ENCODE measurements around the gene CYP2R1. TPM values are rescaled to one million over a fixed set of nuclear protein-coding genes. Genes with fewer than 3 reads are reported as not detected.

Gene CYP2R1
- total RNA-seq, 8 experiments from 2014 or later, result 5.4 to 46.6 (median 16.4) TPM

GRCh38 chr11:14906993-14907392 is 15.0 kb upstream of the CYP2R1 start:
- WGBS, 10 experiments, result 52 to 100% (median 93%) methylated on average over 1 to 6 of the region's 6 CpGs; no CpG with 5 or more reads in 3 of the 10 experiments
- Histone ChIP-seq H3K27ac (no peak overlapping the region), H3K4me1 (replicated peaks in 1 of 2) (no peaks in the 10 kb centered on the region), H3K4me3 (no peak overlapping the region)
- in situ Hi-C loops (cut with MboI; ENCODE audit: low pct_unique_long_range_greater_than_20kb in 2 of 9, low sequenced_read_pairs in 9 of 9, unreplicated experiment in 9 of 9), result loop anchor here in 2 of 9 experiments (25.0 kb wide), 2 partner anchors 155 to 180 kb away; partner anchors contain the start of gene CALCB (in 1 of the 2)
- ATAC-seq (replicated peaks in 6 of 8), result no peak

GRCh38 chr11:14906578-14906977 is 14.5 kb upstream of the CYP2R1 start:
- in situ Hi-C loops (cut with MboI; ENCODE audit: low pct_unique_long_range_greater_than_20kb in 2 of 9, low sequenced_read_pairs in 9 of 9, unreplicated experiment in 9 of 9), result loop anchor here in 2 of 9 experiments (25.0 kb wide), 2 partner anchors 156 to 181 kb away; partner anchors contain the start of gene CALCB (in 1 of the 2)
- 93 to 100% (median 100%) methylated on average over 2 to 3 of the region's 5 CpGs; no CpG with 5 or more reads in 5 of the 10 experiments for WGBS, 10 experiments

GRCh38 chr11:14905104-14906033 is 13.3 kb upstream of the CYP2R1 start:
- Histone ChIP-seq H3K27ac (no peak overlapping the region), H3K4me3 (peak overlapping the region in 4 of 5 donors; percentile 23 to 49 (median 28)), H3K4me1 (replicated peaks in 1 of 2) (no peaks in the 10 kb centered on the region)
- 5 to 82% (median 19%) methylated on average over 4 to 16 of the region's 58 CpGs; no CpG with 5 or more reads in 3 of the 10 experiments for WGBS, 10 experiments
- peak; percentile 5 to 73 (median 50) for ATAC-seq (replicated peaks in 6 of 8)
- in situ Hi-C loops (cut with MboI; ENCODE audit: low pct_unique_long_range_greater_than_20kb in 2 of 9, low sequenced_read_pairs in 9 of 9, unreplicated experiment in 9 of 9), result loop anchor here in 2 of 9 experiments (25.0 kb wide), 2 partner anchors 157 to 182 kb away; partner anchors contain the start of gene CALCB (in 1 of the 2)

More at GRCh38 chr11:14906578-14906977, 14.5 kb upstream of the CYP2R1 start:
- H3K27ac ChIP-seq, result no peak overlapping the region
- no peak overlapping the region for H3K4me3 ChIP-seq
- no peaks in the 10 kb centered on the region for H3K4me1 ChIP-seq (replicated peaks in 1 of 2)
- ATAC-seq (replicated peaks in 6 of 8), result no peak

- 1 to 77% (median 28%) methylated on average over 2 to 23 of the region's 26 CpGs; no CpG with 5 or more reads in 2 of the 10 experiments for WGBS, 10 experiments
- in situ Hi-C loops (cut with MboI; ENCODE audit: low pct_unique_long_range_greater_than_20kb in 2 of 9, low sequenced_read_pairs in 9 of 9, unreplicated experiment in 9 of 9), result loop anchor here in 2 of 9 experiments (25.0 kb wide), 2 partner anchors 158 to 183 kb away; partner anchors contain the start of gene CALCB (in 1 of the 2)
- no peaks in the 10 kb centered on the region for H3K4me1 ChIP-seq (replicated peaks in 1 of 2)
Measured at GRCh38 chr11:14904745-14905103, 12.7 kb upstream of the CYP2R1 start.

GRCh38 chr11:14902650-14903350 is 10.8 kb upstream of the CYP2R1 start:
- WGBS, 10 experiments, result 0 to 100% (median 30%) methylated on average over 1 of the region's 1 CpG; no CpG with 5 or more reads in 4 of the 10 experiments
- peaks cover 15 to 16% of the 10 kb centered on the region in 2 donors for H3K4me1 ChIP-seq (replicated peaks in 1 of 2)
- no peak overlapping the region for H3K27ac ChIP-seq
- in situ Hi-C loops (cut with MboI; ENCODE audit: low pct_unique_long_range_greater_than_20kb in 2 of 9, low sequenced_read_pairs in 9 of 9, unreplicated experiment in 9 of 9), result loop anchor here in 2 of 9 experiments (25.0 kb wide), 2 partner anchors 160 to 185 kb away; partner anchors contain the start of gene CALCB (in 1 of the 2)
- ATAC-seq (replicated peaks in 6 of 8), result peak in 4 of 8 experiments; percentile 45 to 73 (median 55)
- no peak overlapping the region for H3K4me3 ChIP-seq

More at GRCh38 chr11:14904745-14905103, 12.7 kb upstream of the CYP2R1 start:
- peak overlapping the region in 4 of 5 donors; percentile 23 to 49 (median 28) for H3K4me3 ChIP-seq
- peak; percentile 17 to 73 (median 66) for ATAC-seq (replicated peaks in 6 of 8)
- no peak overlapping the region for H3K27ac ChIP-seq

- no peak overlapping the region for H3K4me3 ChIP-seq
- in situ Hi-C loops (cut with MboI; ENCODE audit: low pct_unique_long_range_greater_than_20kb in 2 of 9, low sequenced_read_pairs in 9 of 9, unreplicated experiment in 9 of 9), result loop anchor here in 2 of 9 experiments (25.0 kb wide), 2 partner anchors 112 to 362 kb away; no protein-coding TSS in a partner anchor
- peaks cover 31% of the 10 kb centered on the region in 2 donors for H3K4me1 ChIP-seq (replicated peaks in 1 of 2)
- WGBS, 10 experiments, result 50 to 100% (median 80%) methylated on average over 1 to 2 of the region's 2 CpGs; no CpG with 5 or more reads in 3 of the 10 experiments
- ATAC-seq (replicated peaks in 6 of 8), result peak in 5 of 8 experiments; percentile 37 to 80 (median 75)
- H3K27ac ChIP-seq, result no peak overlapping the region
Measured at GRCh38 chr11:14898906-14899305, 6.9 kb upstream of the CYP2R1 start.

- ATAC-seq (replicated peaks in 6 of 8), result no peak
- in situ Hi-C loops (cut with MboI; ENCODE audit: low pct_unique_long_range_greater_than_20kb in 2 of 9, low sequenced_read_pairs in 9 of 9, unreplicated experiment in 9 of 9), result loop anchor here in 2 of 9 experiments (25.0 kb wide), 2 partner anchors 111 to 361 kb away; no protein-coding TSS in a partner anchor
- 81 to 100% (median 98%) methylated on average over 1 to 3 of the region's 3 CpGs for WGBS, 10 experiments
- no peak overlapping the region for H3K4me3 ChIP-seq
- peak overlapping the region in 1 of 2 donors; percentile 50 for H3K27ac ChIP-seq
- peaks cover 31% of the 10 kb centered on the region in 2 donors for H3K4me1 ChIP-seq (replicated peaks in 1 of 2)
Measured at GRCh38 chr11:14898355-14898754, 6.3 kb upstream of the CYP2R1 start.

- in situ Hi-C loops (cut with MboI; ENCODE audit: low pct_unique_long_range_greater_than_20kb in 2 of 9, low sequenced_read_pairs in 9 of 9, unreplicated experiment in 9 of 9), result loop anchor here in 2 of 9 experiments (25.0 kb wide), 2 partner anchors 108 to 358 kb away; no protein-coding TSS in a partner anchor
- peak; percentile 16 to 64 (median 55) for ATAC-seq (replicated peaks in 6 of 8)
- H3K27ac ChIP-seq, result peak overlapping the region; percentile 89 to 91
- H3K4me3 ChIP-seq, result no peak overlapping the region
- H3K4me1 ChIP-seq (replicated peaks in 1 of 2), result peaks cover 36 to 37% of the 10 kb centered on the region in 2 donors
- 0 to 100% (median 59%) methylated on average over 1 to 5 of the region's 5 CpGs; no CpG with 5 or more reads in 1 of the 10 experiments for WGBS, 10 experiments
Measured at GRCh38 chr11:14894657-14895598, 2.9 kb upstream of the CYP2R1 start.

GRCh38 chr11:14892577-14892976 is 546 bp upstream of the CYP2R1 start:
- in situ Hi-C loops (cut with MboI; ENCODE audit: low pct_unique_long_range_greater_than_20kb in 2 of 9, low sequenced_read_pairs in 9 of 9, unreplicated experiment in 9 of 9), result loop anchor here in 2 of 9 experiments (25.0 kb wide), 2 partner anchors 105 to 355 kb away; no protein-coding TSS in a partner anchor

GRCh38 chr11:14891143-14892035 is 642 bp downstream of the CYP2R1 start:
- Histone ChIP-seq H3K27ac (peak overlapping the region; percentile 77 to 80), H3K4me1 (replicated peaks in 1 of 2) (peaks cover 30 to 39% of the 10 kb centered on the region in 2 donors), H3K4me3 (peak overlapping the region; percentile 43 to 66 (median 55))
- in situ Hi-C loops (cut with MboI; ENCODE audit: low pct_unique_long_range_greater_than_20kb in 2 of 9, low sequenced_read_pairs in 9 of 9, unreplicated experiment in 9 of 9), result loop anchor here in 2 of 9 experiments (25.0 kb wide), 2 partner anchors 104 to 354 kb away; no protein-coding TSS in a partner anchor
- peak; percentile 48 to 67 (median 57) for ATAC-seq (replicated peaks in 6 of 8)
- 0 to 20% (median 0%) methylated on average over 1 to 25 of the region's 67 CpGs; no CpG with 5 or more reads in 3 of the 10 experiments for WGBS, 10 experiments

More at GRCh38 chr11:14892577-14892976, 546 bp upstream of the CYP2R1 start:
- Histone ChIP-seq H3K4me3 (peak overlapping the region; percentile 43 to 66 (median 55)), H3K4me1 (replicated peaks in 1 of 2) (peaks cover 30 to 39% of the 10 kb centered on the region in 2 donors), H3K27ac (no peak overlapping the region)
- no peak for ATAC-seq (replicated peaks in 6 of 8)
- 53 to 100% (median 97%) methylated on average over 1 to 2 of the region's 2 CpGs for WGBS, 10 experiments

Measured in motor neuron (in vitro differentiated cells).